PC-9 (cell line): Measurements from ENCODE around the gene CD99. TPM values are rescaled to one million over a fixed set of nuclear protein-coding genes. Genes with fewer than 3 reads are reported as not detected.
"Not testable (repeated sequence)": the region's sequence is repeated elsewhere in the genome, so short reads cannot be mapped to it uniquely, and the experiment has no call there.

ENCODE experiments used
- BruUV-seq: library from RNA; stranded (reverse); fragments of 400-500 nt; replicated peaks from 2 replicates; lab custom pipeline; 2021; lab: Mats Ljungman, UMichigan
- CTCF ChIA-PET: fragments of 300-600 bp; sonication (Branson Sonifier 250); formaldehyde crosslinking; loops from one replicate; lab custom pipeline; 2022; ENCODE audit warnings: antibody characterized with exemption; lab: Charles Lee
- POLR2A ChIA-PET: fragments of 300-600 bp; sonication (Branson Sonifier 250); formaldehyde crosslinking; loops from one replicate; lab custom pipeline; 2022; ENCODE audit warnings: antibody characterized with exemption; ENCODE audit not compliant: unreplicated experiment; lab: Charles Lee
- DNase-seq, 2 experiments: peaks; one replicate each; pipeline versions ENCODE4 v3.0.0 to v3.0.0-alpha.2; 2015 to 2022; ENCODE audit warnings: mixed read lengths in 1 of 2
- H2AFZ ChIP-seq: fragments of 200-600 bp; sonication (generic); 2 replicates; pipeline ENCODE4 v1.8.1; 2017; ENCODE audit warnings: antibody characterized with exemption
- H3F3A ChIP-seq: fragments of 200-600 bp; sonication (generic); 2 replicates; pipeline ENCODE4 v1.8.1; 2017; ENCODE audit warnings: antibody characterized with exemption, mild to moderate bottlenecking, low read depth; ENCODE audit not compliant: insufficient read depth
- H3K27ac ChIP-seq: fragments of 200-600 bp; sonication (generic); 2 replicates; pipeline ENCODE4 v1.6.1; 2016; ENCODE audit warnings: mixed run types
- H3K27me3 ChIP-seq: fragments of 200-600 bp; sonication (generic); 2 replicates; pipeline ENCODE4 v1.6.1; 2016; ENCODE audit warnings: low read depth, mixed run types; ENCODE audit not compliant: insufficient read depth
- H3K36me3 ChIP-seq: fragments of 200-600 bp; sonication (generic); 2 replicates; pipeline ENCODE4 v1.6.1; 2016; ENCODE audit warnings: low read depth, mixed run types
- H3K4me1 ChIP-seq: fragments of 200-600 bp; sonication (generic); replicated peaks from 2 replicates; pipeline ENCODE4 v1.6.1; 2016; ENCODE audit warnings: mixed run types; ENCODE audit not compliant: insufficient read depth
- H3K4me2 ChIP-seq: fragments of 200-600 bp; sonication (generic); 2 replicates; pipeline ENCODE4 v1.6.1; 2017; ENCODE audit warnings: mixed run types
- H3K4me3 ChIP-seq: fragments of 200-600 bp; sonication (generic); 2 replicates; pipeline ENCODE4 v1.6.1; 2016; ENCODE audit warnings: mixed run types
- H3K79me2 ChIP-seq: fragments of 200-600 bp; sonication (generic); 2 replicates; pipeline ENCODE4 v1.6.1; 2017; ENCODE audit warnings: low read depth, mixed run types
- H3K9me2 ChIP-seq: fragments of 200-600 bp; sonication (generic); 2 replicates; pipeline ENCODE4 v1.8.1; 2017; ENCODE audit warnings: mild to moderate bottlenecking; ENCODE audit not compliant: insufficient read depth
- H3K9me3 ChIP-seq: fragments of 200-600 bp; sonication (generic); 2 replicates; pipeline ENCODE4 v1.8.1; 2016; ENCODE audit warnings: low read depth; ENCODE audit not compliant: insufficient read depth
- H4K20me1 ChIP-seq: fragments of 200-600 bp; sonication (generic); 2 replicates; pipeline ENCODE4 v1.8.1; 2017; ENCODE audit not compliant: insufficient read depth
- EZH2 ChIP-seq: fragments of 200-600 bp; sonication (generic); IDR thresholded peaks from 2 replicates; pipeline ENCODE4 v1.8.0; 2017; ENCODE audit warnings: antibody characterized with exemption, low read depth
- intact Hi-C: fragments of 100-400 bp; cut with micrococcal nuclease; formaldehyde crosslinking; loops from one replicate; pipeline ENCODE4 v1.10.0; 2022; ENCODE audit not compliant: unreplicated experiment
- total RNA-seq: library from RNA; stranded (reverse); gene quantifications from 2 replicates; pipeline ENCODE4 v1.2.3, GENCODE V29; 2021
- TF ChIP-seq, protein P1 (sequence below): fragments of 200-600 bp; sonication (generic); conservative IDR thresholded peaks from 2 replicates; pipeline ENCODE4 v1.6.1; 2017; ENCODE audit warnings: mixed run types, antibody characterized with exemption, mild to moderate bottlenecking, moderate library complexity

Gene CD99
- total RNA-seq, 1 experiment from 2014 or later: 159 TPM

GRCh38 chrX:2774776-2775175, 83.7 kb downstream of the CD99 start:
- H3K4me2 ChIP-seq: no peak overlapping the region
- no peaks in the 10 kb centered on the region for H3K9me2 ChIP-seq
- no peaks in the 10 kb centered on the region for H3K36me3 ChIP-seq
- no peaks in the 10 kb centered on the region for H3K79me2 ChIP-seq
- no peaks in the 10 kb centered on the region for H3F3A ChIP-seq
- TF ChIP-seq, protein P1, sequence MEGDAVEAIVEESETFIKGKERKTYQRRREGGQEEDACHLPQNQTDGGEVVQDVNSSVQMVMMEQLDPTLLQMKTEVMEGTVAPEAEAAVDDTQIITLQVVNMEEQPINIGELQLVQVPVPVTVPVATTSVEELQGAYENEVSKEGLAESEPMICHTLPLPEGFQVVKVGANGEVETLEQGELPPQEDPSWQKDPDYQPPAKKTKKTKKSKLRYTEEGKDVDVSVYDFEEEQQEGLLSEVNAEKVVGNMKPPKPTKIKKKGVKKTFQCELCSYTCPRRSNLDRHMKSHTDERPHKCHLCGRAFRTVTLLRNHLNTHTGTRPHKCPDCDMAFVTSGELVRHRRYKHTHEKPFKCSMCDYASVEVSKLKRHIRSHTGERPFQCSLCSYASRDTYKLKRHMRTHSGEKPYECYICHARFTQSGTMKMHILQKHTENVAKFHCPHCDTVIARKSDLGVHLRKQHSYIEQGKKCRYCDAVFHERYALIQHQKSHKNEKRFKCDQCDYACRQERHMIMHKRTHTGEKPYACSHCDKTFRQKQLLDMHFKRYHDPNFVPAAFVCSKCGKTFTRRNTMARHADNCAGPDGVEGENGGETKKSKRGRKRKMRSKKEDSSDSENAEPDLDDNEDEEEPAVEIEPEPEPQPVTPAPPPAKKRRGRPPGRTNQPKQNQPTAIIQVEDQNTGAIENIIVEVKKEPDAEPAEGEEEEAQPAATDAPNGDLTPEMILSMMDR: no peak
- no peak for TF ChIP-seq EZH2
- H3K27me3 ChIP-seq: peaks cover 12% of the 10 kb centered on the region
- no peak for DNase-seq
- intact Hi-C loops: no loop called here
- H3K9me3 ChIP-seq: no peaks in the 10 kb centered on the region
- ChIA-PET POLR2A (no interaction called here), CTCF (no interaction called here)
- no peak overlapping the region for H3K4me3 ChIP-seq
- H4K20me1 ChIP-seq: no peaks in the 10 kb centered on the region
- H2AFZ ChIP-seq: no peak overlapping the region
- BruUV-seq: no TSS peak
- no peak overlapping the region for H3K27ac ChIP-seq
- no peaks in the 10 kb centered on the region for H3K4me1 ChIP-seq

GRCh38 chrX:2780472-2781225, 89.6 kb downstream of the CD99 start:
- POLR2A ChIA-PET: not testable (repeated sequence)

DNA sequence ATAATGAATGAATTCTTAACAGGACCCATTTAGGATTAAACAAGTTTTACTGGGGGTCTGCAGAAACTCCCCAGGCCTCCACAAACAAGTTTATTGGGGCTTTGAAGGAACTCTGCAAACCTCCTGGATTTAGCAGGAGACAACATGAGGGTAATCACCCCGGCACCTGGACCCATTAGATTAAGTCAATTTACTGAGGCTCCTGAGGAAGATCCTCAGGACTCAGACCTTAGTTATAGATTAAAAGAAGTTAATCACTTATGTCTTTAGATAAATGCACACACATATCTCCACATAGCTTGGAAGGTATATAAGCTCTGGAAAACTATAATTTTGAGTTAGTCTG, 90.1 kb downstream of the CD99 start:
- ChIA-PET CTCF (no interaction called here), POLR2A (no interaction called here)
- no peaks in the 10 kb centered on the region for H3K4me1 ChIP-seq
- TF ChIP-seq, protein P1: no peak
- no peak for TF ChIP-seq EZH2
- H3K36me3 ChIP-seq: no peaks in the 10 kb centered on the region
- H3K27ac ChIP-seq: no peak overlapping the region
- intact Hi-C loops: no loop called here
- H3K4me3 ChIP-seq: no peak overlapping the region
- no peak overlapping the region for H2AFZ ChIP-seq
- BruUV-seq: no TSS peak
- H4K20me1 ChIP-seq: no peaks in the 10 kb centered on the region
- no peak overlapping the region for H3K4me2 ChIP-seq
- no peaks in the 10 kb centered on the region for H3K9me2 ChIP-seq
- no peaks in the 10 kb centered on the region for H3F3A ChIP-seq
- DNase-seq: no peak
- H3K79me2 ChIP-seq: no peaks in the 10 kb centered on the region
- no peaks in the 10 kb centered on the region for H3K9me3 ChIP-seq
- no peaks in the 10 kb centered on the region for H3K27me3 ChIP-seq

More at GRCh38 chrX:2780472-2781225, 89.6 kb downstream of the CD99 start:
- H3K9me3 ChIP-seq, intact Hi-C loops, H3K27ac ChIP-seq, H3K4me1 ChIP-seq, BruUV-seq, H3K4me2 ChIP-seq, H3F3A ChIP-seq, H2AFZ ChIP-seq, CTCF ChIA-PET, H3K27me3 ChIP-seq, H3K9me2 ChIP-seq, H3K4me3 ChIP-seq, DNase-seq, H3K36me3 ChIP-seq, H4K20me1 ChIP-seq, H3K79me2 ChIP-seq: not testable (repeated sequence)

DNA sequence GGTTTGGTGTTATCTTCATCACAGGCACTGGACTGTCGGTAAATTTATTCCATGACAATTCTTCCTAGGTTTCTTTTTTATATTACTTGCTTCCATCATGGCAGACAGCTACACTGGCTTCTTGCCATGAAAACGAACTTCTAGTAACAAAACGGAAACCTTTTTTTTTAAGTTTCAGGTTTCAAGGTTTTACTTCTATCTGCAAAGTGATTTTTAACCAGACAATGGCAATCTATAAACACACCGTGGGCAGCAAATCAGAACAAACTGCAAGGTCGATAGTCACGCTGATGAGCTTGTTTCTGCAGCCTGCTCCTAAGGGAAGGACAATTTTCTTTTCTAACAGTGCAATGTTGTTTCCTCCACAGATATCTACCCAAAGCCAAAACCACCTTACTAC, 90.6 kb downstream of the CD99 start:
- Histone ChIP-seq H3K4me3 (no peak overlapping the region), H3K79me2 (no peaks in the 10 kb centered on the region), H3K27me3 (no peaks in the 10 kb centered on the region), H4K20me1 (no peaks in the 10 kb centered on the region), H3K4me2 (no peak overlapping the region), H3K9me3 (no peaks in the 10 kb centered on the region), H3K4me1 (no peaks in the 10 kb centered on the region), H3K36me3 (no peaks in the 10 kb centered on the region), H2AFZ (no peak overlapping the region), H3F3A (no peaks in the 10 kb centered on the region), H3K27ac (no peak overlapping the region), H3K9me2 (no peaks in the 10 kb centered on the region)
- CTCF ChIA-PET: no interaction called here
- BruUV-seq: no TSS peak
- POLR2A ChIA-PET: no interaction called here
- intact Hi-C loops: no loop called here
- no peak for DNase-seq
- TF ChIP-seq, protein P1: no peak
- no peak for TF ChIP-seq EZH2
